Neural cell (in vitro differentiated cells): ENCODE results near the gene LAMA5. TPM values are rescaled to one million over a fixed set of nuclear protein-coding genes. Genes with fewer than 3 reads are reported as not detected.

Experiments
- H2AFZ ChIP-seq: fragments of 200-600, 300-800 bp; sonication (generic), shearing (Covaris generic); 2 replicates; pipeline ENCODE4 v1.6.0; 2014; ENCODE audit warnings: low read depth, mild to moderate bottlenecking, antibody characterized with exemption, low read length, moderate library complexity
- H3F3A ChIP-seq: fragments of 200-600 bp; shearing (Covaris generic); 2 replicates; pipeline ENCODE4 v1.6.1; 2016; ENCODE audit warnings: mild to moderate bottlenecking, moderate library complexity, mixed read lengths, antibody characterized with exemption, low read length; ENCODE audit not compliant: insufficient read depth, poor library complexity, severe bottlenecking
- H3K27ac ChIP-seq: fragments of 200-600, 300-800 bp; sonication (generic), shearing (Covaris generic); 2 replicates; pipeline ENCODE4 v1.5.1; 2014; ENCODE audit warnings: mild to moderate bottlenecking, low read length, moderate library complexity
- H3K27me3 ChIP-seq: fragments of 300-800, 200-600 bp; sonication (generic), shearing (Covaris generic); 2 replicates; pipeline ENCODE4 v1.6.0; 2014; ENCODE audit warnings: mild to moderate bottlenecking, low read depth, low read length, moderate library complexity; ENCODE audit not compliant: insufficient read depth
- H3K36me3 ChIP-seq: fragments of 300-800, 200-600 bp; sonication (generic), shearing (Covaris generic); 2 replicates; pipeline ENCODE4 v1.5.1; 2014; ENCODE audit warnings: mild to moderate bottlenecking, antibody characterized with exemption, low read length, moderate library complexity; ENCODE audit not compliant: insufficient read depth
- H3K4me2 ChIP-seq: fragments of 300-800, 200-600 bp; sonication (generic), shearing (Covaris generic); 2 replicates; pipeline ENCODE4 v1.6.0; 2014; ENCODE audit warnings: mild to moderate bottlenecking, low read length
- H3K4me3 ChIP-seq: fragments of 300-800, 200-600 bp; sonication (generic), shearing (Covaris generic); 2 replicates; pipeline ENCODE4 v1.5.1; 2014; ENCODE audit warnings: mild to moderate bottlenecking, low read length, moderate library complexity
- H3K79me2 ChIP-seq: fragments of 200-600 bp; shearing (Covaris generic); replicated peaks from 2 replicates; pipeline ENCODE4 v1.6.0; 2014; ENCODE audit warnings: mild to moderate bottlenecking, low read length, moderate library complexity; ENCODE audit not compliant: insufficient read depth
- H3K9ac ChIP-seq: fragments of 300-800, 200-600 bp; sonication (generic), shearing (Covaris generic); 2 replicates; pipeline ENCODE4 v1.6.1; 2016; ENCODE audit warnings: mild to moderate bottlenecking, low read length, mixed read lengths
- H3K9me2 ChIP-seq: fragments of 200-600 bp; shearing (Covaris generic); 2 replicates; pipeline ENCODE4 v1.6.1; 2016; ENCODE audit warnings: mild to moderate bottlenecking, low read length, mixed read lengths; ENCODE audit not compliant: insufficient read depth
- H3K9me3 ChIP-seq: fragments of 200-600, 300-800 bp; sonication (generic), shearing (Covaris generic); 2 replicates; pipeline ENCODE4 v1.6.1; 2016; ENCODE audit warnings: mild to moderate bottlenecking, mixed run types, low read length, moderate library complexity, mixed read lengths
- H4K20me1 ChIP-seq: fragments of 200-600 bp; shearing (Covaris generic); 2 replicates; pipeline ENCODE4 v1.6.1; 2016; ENCODE audit warnings: mild to moderate bottlenecking, mixed run types; ENCODE audit not compliant: insufficient read depth
- EP300 ChIP-seq: fragments of 450-650 bp; conservative IDR thresholded peaks from 2 replicates; pipeline ENCODE4 v1.6.1; 2014; ENCODE audit warnings: antibody characterized with exemption, mild to moderate bottlenecking, moderate library complexity; ENCODE audit not compliant: poor library complexity, severe bottlenecking
- EZH2 ChIP-seq: fragments of 200-600, 300-800 bp; shearing (Covaris generic), sonication (generic); IDR thresholded peaks from 2 replicates; pipeline ENCODE4 v1.6.1; 2014; ENCODE audit warnings: antibody characterized with exemption, low read length, borderline replicate concordance, mild to moderate bottlenecking; ENCODE audit not compliant: insufficient read depth, poor library complexity, severe bottlenecking
- MXI1 ChIP-seq: fragments of 450-650 bp; conservative IDR thresholded peaks from 2 replicates; pipeline ENCODE4 v1.6.1; 2014; ENCODE audit warnings: antibody characterized with exemption, mild to moderate bottlenecking; ENCODE audit not compliant: poor library complexity, severe bottlenecking
- POLR2AphosphoS5 ChIP-seq: IDR thresholded peaks from 2 replicates; pipeline ENCODE4 v1.6.1; 2012
- RAD21 ChIP-seq: fragments of 450-650 bp; conservative IDR thresholded peaks from 2 replicates; pipeline ENCODE4 v1.6.1; 2014; ENCODE audit warnings: antibody characterized with exemption, mild to moderate bottlenecking, moderate library complexity
- SMC3 ChIP-seq: fragments of 450-650 bp; conservative IDR thresholded peaks from 2 replicates; pipeline ENCODE4 v1.6.1; 2014; ENCODE audit warnings: antibody characterized with exemption, mild to moderate bottlenecking, moderate library complexity; ENCODE audit not compliant: poor library complexity
- TAF1 ChIP-seq: IDR thresholded peaks from 2 replicates; pipeline ENCODE4 v1.6.1; 2012; ENCODE audit warnings: low read depth
- polyA plus RNA-seq: library from polyadenylated mRNA; depleted of rRNA; stranded (reverse); fragments of >200 nt; gene quantifications from 2 replicates; pipeline ENCODE4 v1.2.3, GENCODE V29; 2014
- TF ChIP-seq, protein P1 (sequence below): fragments of 450-650 bp; IDR thresholded peaks from 2 replicates; pipeline ENCODE4 v1.5.1; 2014; ENCODE audit warnings: antibody characterized with exemption, mild to moderate bottlenecking, moderate library complexity; ENCODE audit not compliant: poor library complexity, severe bottlenecking
- TF ChIP-seq, protein P2 (sequence below): IDR thresholded peaks from 2 replicates; pipeline ENCODE4 v1.6.1; 2012; ENCODE audit warnings: borderline replicate concordance

Gene LAMA5
- polyA plus RNA-seq, 1 donor from 2014 or later, result 27.2 TPM

DNA sequence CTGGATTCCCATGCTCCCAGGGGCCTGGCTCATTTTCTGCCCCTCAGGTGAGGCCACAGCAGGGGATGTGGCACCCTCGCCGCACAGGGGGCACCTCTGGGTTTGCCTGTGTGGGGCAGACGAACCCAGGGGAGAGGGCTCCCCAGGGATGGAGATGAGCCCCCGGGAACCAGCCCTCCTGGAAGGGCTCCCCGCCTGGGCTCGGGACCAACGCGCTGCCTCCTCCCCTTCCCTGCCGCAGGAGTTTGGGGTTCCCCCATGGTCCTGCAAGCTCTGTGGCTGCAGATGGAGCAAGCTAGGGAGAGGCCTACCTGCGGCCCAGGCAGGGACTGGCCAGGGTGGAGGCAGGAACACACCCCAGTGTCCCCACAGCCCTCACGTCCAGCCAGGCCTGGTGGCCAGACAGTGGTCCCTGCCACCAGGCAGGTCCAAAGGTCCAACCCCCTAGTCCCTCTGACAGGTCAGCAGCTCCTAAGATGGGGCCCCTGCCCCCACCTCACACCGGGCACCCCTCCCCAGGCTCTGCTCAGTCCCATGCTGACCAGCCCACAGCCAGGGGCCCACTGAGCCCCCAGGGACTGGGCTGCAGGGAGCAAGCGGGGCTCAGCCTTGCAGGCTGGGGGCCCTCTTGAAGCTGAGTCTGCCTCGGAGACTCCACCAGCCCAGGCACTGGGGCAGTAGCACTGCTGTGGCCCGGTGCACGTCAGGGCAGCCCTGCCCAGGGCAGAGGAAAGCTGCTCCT, 13.7 kb downstream of the LAMA5 start:
- no peaks in the 10 kb centered on the region for H4K20me1 ChIP-seq
- no peaks in the 10 kb centered on the region for H3K27me3 ChIP-seq
- H3K27ac ChIP-seq, result no peak overlapping the region
- no peaks in the 10 kb centered on the region for H3F3A ChIP-seq
- H3K4me2 ChIP-seq, result no peak overlapping the region
- H3K9me3 ChIP-seq, result no peaks in the 10 kb centered on the region
- no peak overlapping the region for H3K9ac ChIP-seq
- no peak overlapping the region for H2AFZ ChIP-seq
- no peak overlapping the region for H3K4me3 ChIP-seq
- H3K79me2 ChIP-seq, result no peaks in the 10 kb centered on the region
- H3K9me2 ChIP-seq, result no peaks in the 10 kb centered on the region
- TF ChIP-seq POLR2AphosphoS5 (no peak), MXI1 (no peak), TAF1 (no peak), RAD21 (no peak), SMC3 (no peak), EP300 (no peak), EZH2 (no peak)
- TF ChIP-seq, protein P1, sequence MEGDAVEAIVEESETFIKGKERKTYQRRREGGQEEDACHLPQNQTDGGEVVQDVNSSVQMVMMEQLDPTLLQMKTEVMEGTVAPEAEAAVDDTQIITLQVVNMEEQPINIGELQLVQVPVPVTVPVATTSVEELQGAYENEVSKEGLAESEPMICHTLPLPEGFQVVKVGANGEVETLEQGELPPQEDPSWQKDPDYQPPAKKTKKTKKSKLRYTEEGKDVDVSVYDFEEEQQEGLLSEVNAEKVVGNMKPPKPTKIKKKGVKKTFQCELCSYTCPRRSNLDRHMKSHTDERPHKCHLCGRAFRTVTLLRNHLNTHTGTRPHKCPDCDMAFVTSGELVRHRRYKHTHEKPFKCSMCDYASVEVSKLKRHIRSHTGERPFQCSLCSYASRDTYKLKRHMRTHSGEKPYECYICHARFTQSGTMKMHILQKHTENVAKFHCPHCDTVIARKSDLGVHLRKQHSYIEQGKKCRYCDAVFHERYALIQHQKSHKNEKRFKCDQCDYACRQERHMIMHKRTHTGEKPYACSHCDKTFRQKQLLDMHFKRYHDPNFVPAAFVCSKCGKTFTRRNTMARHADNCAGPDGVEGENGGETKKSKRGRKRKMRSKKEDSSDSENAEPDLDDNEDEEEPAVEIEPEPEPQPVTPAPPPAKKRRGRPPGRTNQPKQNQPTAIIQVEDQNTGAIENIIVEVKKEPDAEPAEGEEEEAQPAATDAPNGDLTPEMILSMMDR, result no peak
- TF ChIP-seq, protein P2, sequence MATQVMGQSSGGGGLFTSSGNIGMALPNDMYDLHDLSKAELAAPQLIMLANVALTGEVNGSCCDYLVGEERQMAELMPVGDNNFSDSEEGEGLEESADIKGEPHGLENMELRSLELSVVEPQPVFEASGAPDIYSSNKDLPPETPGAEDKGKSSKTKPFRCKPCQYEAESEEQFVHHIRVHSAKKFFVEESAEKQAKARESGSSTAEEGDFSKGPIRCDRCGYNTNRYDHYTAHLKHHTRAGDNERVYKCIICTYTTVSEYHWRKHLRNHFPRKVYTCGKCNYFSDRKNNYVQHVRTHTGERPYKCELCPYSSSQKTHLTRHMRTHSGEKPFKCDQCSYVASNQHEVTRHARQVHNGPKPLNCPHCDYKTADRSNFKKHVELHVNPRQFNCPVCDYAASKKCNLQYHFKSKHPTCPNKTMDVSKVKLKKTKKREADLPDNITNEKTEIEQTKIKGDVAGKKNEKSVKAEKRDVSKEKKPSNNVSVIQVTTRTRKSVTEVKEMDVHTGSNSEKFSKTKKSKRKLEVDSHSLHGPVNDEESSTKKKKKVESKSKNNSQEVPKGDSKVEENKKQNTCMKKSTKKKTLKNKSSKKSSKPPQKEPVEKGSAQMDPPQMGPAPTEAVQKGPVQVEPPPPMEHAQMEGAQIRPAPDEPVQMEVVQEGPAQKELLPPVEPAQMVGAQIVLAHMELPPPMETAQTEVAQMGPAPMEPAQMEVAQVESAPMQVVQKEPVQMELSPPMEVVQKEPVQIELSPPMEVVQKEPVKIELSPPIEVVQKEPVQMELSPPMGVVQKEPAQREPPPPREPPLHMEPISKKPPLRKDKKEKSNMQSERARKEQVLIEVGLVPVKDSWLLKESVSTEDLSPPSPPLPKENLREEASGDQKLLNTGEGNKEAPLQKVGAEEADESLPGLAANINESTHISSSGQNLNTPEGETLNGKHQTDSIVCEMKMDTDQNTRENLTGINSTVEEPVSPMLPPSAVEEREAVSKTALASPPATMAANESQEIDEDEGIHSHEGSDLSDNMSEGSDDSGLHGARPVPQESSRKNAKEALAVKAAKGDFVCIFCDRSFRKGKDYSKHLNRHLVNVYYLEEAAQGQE, result no peak
- H3K36me3 ChIP-seq, result no peaks in the 10 kb centered on the region

DNA sequence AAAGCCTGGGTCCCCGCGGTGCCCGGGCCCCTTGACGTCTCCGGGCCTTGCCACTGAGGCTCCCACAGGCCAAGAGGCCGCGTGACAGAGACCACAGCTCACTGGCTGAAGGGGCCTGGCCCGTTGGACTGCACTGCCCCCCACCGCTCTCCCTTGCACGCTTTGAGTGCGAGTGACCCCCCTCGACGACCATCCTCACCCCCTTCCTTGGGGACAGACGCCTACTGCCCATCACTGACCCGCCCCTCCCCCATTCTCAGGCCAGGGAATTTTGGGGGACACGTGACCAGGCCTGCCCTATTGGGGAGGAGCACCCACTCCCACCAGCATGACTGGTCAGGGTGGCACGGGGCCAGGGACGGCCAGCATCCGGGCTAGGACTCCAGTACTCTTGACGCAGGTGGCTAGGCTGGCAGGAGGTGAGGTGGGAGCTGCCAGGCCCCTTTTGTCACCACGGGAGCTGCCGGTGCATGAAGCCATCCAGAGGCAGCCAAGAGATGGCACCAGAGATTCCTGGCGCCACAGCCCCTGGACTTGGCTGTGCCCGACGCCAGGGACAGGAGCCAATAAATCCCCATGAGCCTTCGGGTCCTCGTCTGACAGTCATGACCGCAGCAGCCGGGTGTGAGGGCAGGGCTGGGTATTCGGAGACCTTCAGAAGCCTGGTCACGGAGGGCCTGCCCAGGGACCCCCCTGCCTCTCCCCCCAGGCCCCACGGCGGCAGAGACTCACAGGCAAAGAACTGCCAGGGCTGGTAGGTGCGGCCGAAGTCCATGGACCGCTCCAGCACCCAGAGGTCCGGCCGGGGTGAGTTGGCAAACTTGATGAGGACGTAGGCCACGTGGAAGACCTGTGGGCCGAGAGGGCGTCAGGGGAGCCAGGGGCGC, 14.5 kb downstream of the LAMA5 start:
- Histone ChIP-seq H4K20me1 (no peaks in the 10 kb centered on the region), H2AFZ (no peak overlapping the region), H3K79me2 (no peaks in the 10 kb centered on the region), H3K27ac (no peak overlapping the region), H3K9me3 (no peaks in the 10 kb centered on the region), H3K9me2 (no peaks in the 10 kb centered on the region), H3K9ac (no peak overlapping the region), H3K4me2 (no peak overlapping the region), H3K27me3 (no peaks in the 10 kb centered on the region), H3K4me3 (no peak overlapping the region), H3K36me3 (no peaks in the 10 kb centered on the region), H3F3A (no peaks in the 10 kb centered on the region)
- TF ChIP-seq TAF1 (no peak), RAD21 (no peak), MXI1 (no peak), SMC3 (no peak), EZH2 (no peak), POLR2AphosphoS5 (no peak), EP300 (no peak)
- TF ChIP-seq, protein P2, result no peak
- TF ChIP-seq, protein P1, result no peak
